Measurements from ENCODE around the gene CCL22.

DNA sequence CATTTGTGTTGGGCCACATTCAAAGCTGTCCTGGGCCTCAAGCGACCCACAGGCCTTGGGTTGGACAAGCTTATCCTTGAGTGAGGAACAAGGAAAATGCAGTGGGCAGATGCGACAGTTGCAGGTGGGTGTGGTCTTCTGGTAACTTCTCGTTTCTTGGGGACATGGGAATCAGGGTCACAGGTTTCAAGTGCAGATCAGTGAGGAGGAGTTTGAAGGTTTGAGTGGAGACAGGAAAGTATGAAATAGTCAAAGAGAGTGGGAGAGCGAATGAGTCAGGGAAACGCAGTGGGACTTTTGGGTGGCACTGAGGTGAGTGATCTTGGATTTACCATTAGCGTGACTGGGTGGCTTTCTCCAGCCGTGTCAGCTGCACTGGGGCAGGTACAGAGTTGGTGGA lies 15.4 kb upstream of the CCL22 start:
- TF ChIP-seq, protein P1, sequence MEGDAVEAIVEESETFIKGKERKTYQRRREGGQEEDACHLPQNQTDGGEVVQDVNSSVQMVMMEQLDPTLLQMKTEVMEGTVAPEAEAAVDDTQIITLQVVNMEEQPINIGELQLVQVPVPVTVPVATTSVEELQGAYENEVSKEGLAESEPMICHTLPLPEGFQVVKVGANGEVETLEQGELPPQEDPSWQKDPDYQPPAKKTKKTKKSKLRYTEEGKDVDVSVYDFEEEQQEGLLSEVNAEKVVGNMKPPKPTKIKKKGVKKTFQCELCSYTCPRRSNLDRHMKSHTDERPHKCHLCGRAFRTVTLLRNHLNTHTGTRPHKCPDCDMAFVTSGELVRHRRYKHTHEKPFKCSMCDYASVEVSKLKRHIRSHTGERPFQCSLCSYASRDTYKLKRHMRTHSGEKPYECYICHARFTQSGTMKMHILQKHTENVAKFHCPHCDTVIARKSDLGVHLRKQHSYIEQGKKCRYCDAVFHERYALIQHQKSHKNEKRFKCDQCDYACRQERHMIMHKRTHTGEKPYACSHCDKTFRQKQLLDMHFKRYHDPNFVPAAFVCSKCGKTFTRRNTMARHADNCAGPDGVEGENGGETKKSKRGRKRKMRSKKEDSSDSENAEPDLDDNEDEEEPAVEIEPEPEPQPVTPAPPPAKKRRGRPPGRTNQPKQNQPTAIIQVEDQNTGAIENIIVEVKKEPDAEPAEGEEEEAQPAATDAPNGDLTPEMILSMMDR (IDR thresholded peaks at IDR 0.05; ENCODE audit: low read length): no peak
- TF ChIP-seq EZH2 (optimal IDR thresholded peaks at IDR 0.05; ENCODE audit: low read depth, low read length) (no peak), EZH2phosphoT487 (IDR thresholded peaks at IDR 0.05; ENCODE audit: low read length) (no peak)

All from MM.1S (cell line).